Duodenal mucosa (tissue), 2 donors: ENCODE results near the gene AKAP13.
"Not testable (repeated sequence)": the region's sequence is repeated elsewhere in the genome, so short reads cannot be mapped to it uniquely, and the experiment has no call there.

ENCODE experiments used
- H3K27ac ChIP-seq: one replicate; pipeline ENCODE4 v1.7.0; 2013; ENCODE audit warnings: low read depth, low read length
- H3K27me3 ChIP-seq, 2 donors: one replicate each; pipeline ENCODE4 v1.7.0; 2013; ENCODE audit warnings: low read length in 2 of 2, control low read depth in 1 of 2; ENCODE audit not compliant: insufficient read depth in 2 of 2, control insufficient read depth in 1 of 2
- H3K36me3 ChIP-seq, 2 donors: one replicate each; pipeline ENCODE4 v1.7.0; 2013; ENCODE audit warnings: low read length in 2 of 2, control low read depth in 1 of 2; ENCODE audit not compliant: insufficient read depth in 2 of 2, control insufficient read depth in 1 of 2
- H3K4me1 ChIP-seq, 2 donors: one replicate each; pipeline ENCODE4 v1.7.0; 2013; ENCODE audit warnings: low read length in 2 of 2, control low read depth in 1 of 2; ENCODE audit not compliant: insufficient read depth in 2 of 2, control insufficient read depth in 1 of 2
- H3K4me3 ChIP-seq, 2 donors: one replicate each; pipeline ENCODE4 v1.7.0; 2013; ENCODE audit warnings: low read length in 2 of 2, low read depth in 1 of 2
- H3K9ac ChIP-seq, 2 donors: one replicate each; pipeline ENCODE4 v1.7.0; 2013; ENCODE audit warnings: low read length in 2 of 2, low read depth in 1 of 2
- H3K9me3 ChIP-seq, 2 donors: one replicate each; pipeline ENCODE4 v1.7.0; 2013; ENCODE audit warnings: low read length in 2 of 2, control low read depth in 1 of 2; ENCODE audit not compliant: control insufficient read depth in 1 of 2

Gene AKAP13

GRCh38 chr15:85423256-85423655 is 42.9 kb downstream of the AKAP13 start:
- Histone ChIP-seq H3K4me3 (no peak overlapping the region), H3K27ac (no peak overlapping the region), H3K9ac (no peak overlapping the region), H3K27me3 (no peaks in the 10 kb centered on the region), H3K4me1 (peaks cover 15 to 20% of the 10 kb centered on the region in 2 donors), H3K9me3 (no peaks in the 10 kb centered on the region), H3K36me3 (no peaks in the 10 kb centered on the region)

DNA sequence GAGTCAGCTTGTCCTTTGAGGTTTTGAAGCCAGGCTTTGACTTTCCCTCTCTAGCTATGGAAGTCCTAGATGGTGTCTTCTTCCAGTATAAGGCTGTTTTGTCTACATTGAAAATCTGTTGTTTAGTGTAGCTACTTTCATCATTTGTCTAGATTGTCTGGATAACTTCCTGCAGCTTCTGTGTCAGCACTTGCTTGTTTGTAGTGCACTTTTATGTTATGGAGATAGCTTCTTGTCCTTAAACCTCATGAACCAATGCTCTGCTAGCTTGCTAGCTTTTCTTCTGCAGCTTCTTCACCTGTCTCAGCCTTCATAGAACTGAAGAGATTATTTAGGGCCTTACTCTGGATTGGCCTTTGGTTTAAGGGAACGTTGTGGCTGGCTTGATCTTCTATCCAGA is 43.8 kb downstream of the AKAP13 start:
- Histone ChIP-seq H3K4me3 (no peak overlapping the region), H3K9ac (no peak overlapping the region), H3K4me1 (peaks cover 15 to 20% of the 10 kb centered on the region in 2 donors), H3K27ac (no peak overlapping the region), H3K36me3 (no peaks in the 10 kb centered on the region), H3K9me3 (no peaks in the 10 kb centered on the region), H3K27me3 (no peaks in the 10 kb centered on the region)

DNA sequence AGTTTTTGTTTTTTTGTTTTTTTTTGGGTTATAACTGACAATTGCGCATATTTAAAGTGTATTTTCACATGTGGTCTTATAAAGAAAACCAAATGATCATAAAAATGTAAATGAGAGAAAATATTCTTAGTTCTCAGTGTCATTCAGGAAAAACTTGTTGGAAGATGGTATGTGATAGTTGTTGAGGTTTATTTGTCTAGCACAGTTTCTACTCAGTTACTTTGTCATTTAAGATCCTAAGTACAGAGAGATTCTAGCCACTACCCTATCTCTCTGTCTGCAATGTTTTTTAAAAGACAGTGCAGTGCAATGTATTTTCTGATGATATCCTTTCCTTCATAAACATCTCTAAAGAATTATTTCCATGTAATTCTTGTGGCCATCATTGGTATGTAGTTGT is 46.1 kb downstream of the AKAP13 start:
- H3K9me3 ChIP-seq, result no peaks in the 10 kb centered on the region
- no peaks in the 10 kb centered on the region for H3K36me3 ChIP-seq
- H3K27me3 ChIP-seq, result no peaks in the 10 kb centered on the region
- H3K4me3 ChIP-seq, result no peak overlapping the region
- no peak overlapping the region for H3K9ac ChIP-seq
- H3K4me1 ChIP-seq, result peaks cover 9 to 20% of the 10 kb centered on the region in 2 donors
- no peak overlapping the region for H3K27ac ChIP-seq

DNA sequence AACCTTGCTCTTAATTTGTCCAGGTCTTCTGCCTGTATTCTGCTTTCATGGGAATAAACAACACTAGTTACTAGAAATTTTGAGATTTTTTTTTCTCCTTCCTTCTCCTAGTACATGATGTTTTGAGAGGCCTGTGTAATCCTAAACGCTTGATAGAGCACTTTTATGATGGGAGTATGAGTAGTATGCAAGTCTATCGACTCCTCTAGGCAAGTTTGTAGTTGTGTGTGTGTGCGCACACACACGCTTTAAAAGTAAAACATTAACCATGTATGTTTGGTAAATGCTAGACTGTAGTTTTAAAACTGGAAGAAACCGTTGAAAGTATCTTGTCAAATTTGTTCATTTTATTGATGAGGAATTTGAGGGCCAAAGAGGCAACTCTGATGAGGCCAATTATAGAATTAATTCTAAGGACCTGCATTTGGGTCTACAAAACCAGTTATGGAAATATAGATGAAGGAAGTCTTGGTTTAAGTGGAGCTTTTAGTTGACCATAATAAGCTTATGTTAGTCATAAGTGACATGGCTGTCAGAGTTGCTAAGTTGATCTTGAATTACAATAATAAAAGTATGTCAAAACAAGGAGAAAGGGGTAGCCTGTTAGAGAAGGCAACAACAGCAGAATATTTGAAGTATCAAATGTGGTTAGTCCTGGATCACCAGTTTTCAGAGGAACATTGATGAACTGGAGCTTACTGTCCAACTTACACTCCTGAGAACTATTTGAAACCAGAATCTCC is 47.1 kb downstream of the AKAP13 start:
- Histone ChIP-seq H3K4me3 (no peak overlapping the region), H3K27ac (no peak overlapping the region)

GRCh38 chr15:85429522-85429921 is 49.1 kb downstream of the AKAP13 start:
- Histone ChIP-seq H3K4me1 (peaks cover 0 to 4% of the 10 kb centered on the region in 2 donors), H3K27ac (no peak overlapping the region), H3K27me3 (no peaks in the 10 kb centered on the region), H3K9me3 (no peaks in the 10 kb centered on the region), H3K36me3 (no peaks in the 10 kb centered on the region), H3K9ac (no peak overlapping the region), H3K4me3 (no peak overlapping the region)

More for the DNA sequence above, 47.1 kb downstream of the AKAP13 start:
- Histone ChIP-seq H3K9me3 (no peaks in the 10 kb centered on the region), H3K27me3 (no peaks in the 10 kb centered on the region), H3K36me3 (no peaks in the 10 kb centered on the region), H3K9ac (no peak overlapping the region), H3K4me1 (peaks cover under 1 to 10% of the 10 kb centered on the region in 2 donors)

DNA sequence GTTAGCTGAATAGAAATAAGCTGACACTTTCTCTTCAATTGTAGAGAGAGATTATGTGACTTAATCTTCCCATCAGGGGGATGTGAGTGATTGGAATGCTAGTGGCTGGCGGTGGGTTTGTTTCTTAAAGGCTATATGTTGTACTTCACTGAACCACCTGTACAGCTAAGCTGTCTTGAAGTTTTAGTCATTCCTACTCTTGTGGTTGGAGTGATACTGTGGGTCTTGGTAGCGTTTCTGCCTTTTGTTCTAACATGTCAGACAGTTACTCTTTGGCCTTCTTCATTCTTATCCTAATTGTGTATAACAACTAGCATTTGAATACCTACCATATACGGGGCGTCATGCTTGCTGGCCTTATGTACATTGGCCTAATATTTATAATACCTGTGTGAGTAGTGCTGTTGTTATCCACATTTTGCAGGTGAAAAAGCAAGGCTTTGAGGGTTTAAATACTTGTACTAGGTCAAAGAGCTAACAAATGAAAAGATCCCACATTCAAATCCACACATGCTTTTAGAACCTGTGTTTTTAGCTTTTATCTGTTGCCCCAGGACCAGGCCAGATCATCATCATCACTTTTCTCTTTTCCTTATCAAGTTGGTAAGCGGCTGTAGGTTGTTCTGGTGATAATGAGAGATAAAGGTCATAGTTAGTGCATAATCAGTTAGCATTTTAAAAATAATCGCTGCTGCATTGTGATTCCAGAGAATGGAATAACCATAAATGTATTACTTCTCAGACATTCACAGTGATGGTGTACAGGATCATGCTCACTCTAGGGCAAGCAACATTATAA is 50.2 kb downstream of the AKAP13 start:
- no peaks in the 10 kb centered on the region for H3K36me3 ChIP-seq
- no peak overlapping the region for H3K4me3 ChIP-seq
- no peak overlapping the region for H3K9ac ChIP-seq
- H3K27me3 ChIP-seq, result no peaks in the 10 kb centered on the region
- H3K9me3 ChIP-seq, result no peaks in the 10 kb centered on the region
- H3K4me1 ChIP-seq, result peaks cover 0 to 4% of the 10 kb centered on the region in 2 donors
- H3K27ac ChIP-seq, result no peak overlapping the region

- H3K4me1 ChIP-seq, result peaks cover 25% of the 10 kb centered on the region in 2 donors
- H3K9ac ChIP-seq, result no peak overlapping the region
- no peaks in the 10 kb centered on the region for H3K27me3 ChIP-seq
- H3K27ac ChIP-seq, result no peak overlapping the region
- H3K4me3 ChIP-seq, result no peak overlapping the region
- no peaks in the 10 kb centered on the region for H3K9me3 ChIP-seq
- H3K36me3 ChIP-seq, result no peaks in the 10 kb centered on the region
Measured at GRCh38 chr15:85439996-85440395, 59.6 kb downstream of the AKAP13 start.

- Histone ChIP-seq H3K9me3 (no peaks in the 10 kb centered on the region), H3K4me3 (no peak overlapping the region), H3K27me3 (no peaks in the 10 kb centered on the region), H3K27ac (no peak overlapping the region), H3K4me1 (peaks cover 27 to 28% of the 10 kb centered on the region in 2 donors), H3K9ac (no peak overlapping the region), H3K36me3 (no peaks in the 10 kb centered on the region)
Measured at GRCh38 chr15:85440451-85440850, 60.0 kb downstream of the AKAP13 start.

DNA sequence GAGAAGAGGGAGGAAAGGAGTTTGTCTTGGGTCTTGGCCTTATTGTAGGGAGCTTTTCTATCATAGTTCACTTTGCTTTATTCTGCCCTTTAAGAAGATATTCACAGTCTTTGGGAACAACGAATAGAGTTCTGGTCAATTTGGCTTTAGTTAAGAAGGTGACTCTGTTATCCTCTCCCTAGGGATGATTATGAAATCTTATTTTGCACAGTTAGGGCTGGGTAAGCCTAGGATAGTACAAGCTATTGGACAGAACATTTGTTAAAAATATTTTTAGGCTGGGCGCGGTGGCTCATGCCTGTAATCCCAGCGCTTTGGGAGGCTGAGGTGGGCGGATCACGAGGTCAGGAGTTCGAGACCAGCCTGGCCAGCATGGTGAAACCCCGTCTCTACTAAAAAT is 61.5 kb downstream of the AKAP13 start:
- H3K36me3 ChIP-seq, H3K4me3 ChIP-seq, H3K9me3 ChIP-seq, H3K27me3 ChIP-seq, H3K27ac ChIP-seq, H3K9ac ChIP-seq: not testable (repeated sequence)
- H3K4me1 ChIP-seq, result peaks cover 27 to 28% of the 10 kb centered on the region in 2 donors

DNA sequence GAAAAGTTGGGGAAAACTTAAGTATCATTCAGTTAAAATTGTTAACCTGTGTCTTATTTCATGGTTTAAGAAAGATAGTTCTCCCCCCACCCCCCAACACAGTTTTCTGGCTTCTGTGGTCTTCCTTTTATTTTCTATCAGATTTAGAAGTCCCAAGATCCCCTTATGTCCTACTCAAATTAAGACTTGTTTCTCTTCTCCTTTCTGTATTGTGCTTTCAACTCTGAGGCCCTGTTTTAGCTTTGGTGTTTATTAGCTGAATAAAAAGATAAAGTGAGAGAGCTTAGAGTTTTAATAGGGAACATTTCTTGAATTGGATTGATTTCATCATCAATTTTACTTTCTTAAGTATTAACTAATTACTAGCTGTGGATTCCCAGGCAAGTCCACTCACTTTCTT is 62.6 kb downstream of the AKAP13 start:
- no peak overlapping the region for H3K9ac ChIP-seq
- no peaks in the 10 kb centered on the region for H3K27me3 ChIP-seq
- H3K9me3 ChIP-seq, result no peaks in the 10 kb centered on the region
- no peak overlapping the region for H3K27ac ChIP-seq
- no peak overlapping the region for H3K4me3 ChIP-seq
- peaks cover 27 to 28% of the 10 kb centered on the region in 2 donors for H3K4me1 ChIP-seq
- no peaks in the 10 kb centered on the region for H3K36me3 ChIP-seq
